RCC 7860 (cell line): ENCODE data around the gene CUL3.
"Not testable (repeated sequence)": the region's sequence is repeated elsewhere in the genome, so short reads cannot be mapped to it uniquely, and the experiment has no call there.

ENCODE experiments used
- DNase-seq: peaks from one replicate; pipeline ENCODE4 v3.0.0-alpha.2; 2015; ENCODE audit warnings: low spot score
- FAIRE-seq: peaks from 2 replicates; lab custom pipeline; 2012; peaks lifted over from hg19 to GRCh38; lab: Jason Lieb, UNC

The CUL3 gene

GRCh38 chr2:224545884-224546644 is 39.1 kb downstream of the CUL3 start:
- DNase-seq (no peak), FAIRE-seq (no peak)

- no peak for DNase-seq
These were observed 41.2 kb downstream of the CUL3 start for GRCh38 chr2:224543939-224544338.

GRCh38 chr2:224538561-224539138 is 46.5 kb downstream of the CUL3 start:
- FAIRE-seq (no peak), DNase-seq (no peak)

More at GRCh38 chr2:224543939-224544338, 41.2 kb downstream of the CUL3 start:
- no peak for FAIRE-seq

- DNase-seq (no peak), FAIRE-seq (no peak)
These were observed 52.2 kb downstream of the CUL3 start for GRCh38 chr2:224532931-224533330.

- FAIRE-seq: no peak
- DNase-seq: no peak
These were observed 52.7 kb downstream of the CUL3 start for GRCh38 chr2:224532441-224532840.

- FAIRE-seq: no peak
- DNase-seq: no peak
These were observed 57.0 kb downstream of the CUL3 start for GRCh38 chr2:224528171-224528570.

- FAIRE-seq (no peak), DNase-seq (no peak)
These were observed 59.4 kb downstream of the CUL3 start for GRCh38 chr2:224525774-224526173.

GRCh38 chr2:224524657-224525056 is 60.5 kb downstream of the CUL3 start:
- FAIRE-seq: no peak

GRCh38 chr2:224523626-224524577 is 61.3 kb downstream of the CUL3 start:
- no peak for DNase-seq
- FAIRE-seq: no peak

More at GRCh38 chr2:224524657-224525056, 60.5 kb downstream of the CUL3 start:
- DNase-seq: no peak

GRCh38 chr2:224522483-224522882 is 62.7 kb downstream of the CUL3 start:
- DNase-seq: not testable (repeated sequence)

GRCh38 chr2:224520064-224520463 is 65.1 kb downstream of the CUL3 start:
- no peak for FAIRE-seq

More at GRCh38 chr2:224522483-224522882, 62.7 kb downstream of the CUL3 start:
- FAIRE-seq: not testable (repeated sequence)

GRCh38 chr2:224518806-224519580 is 66.2 kb downstream of the CUL3 start:
- FAIRE-seq (no peak), DNase-seq (no peak)

More at GRCh38 chr2:224520064-224520463, 65.1 kb downstream of the CUL3 start:
- DNase-seq: no peak

- DNase-seq (no peak), FAIRE-seq (no peak)
These were observed 67.2 kb downstream of the CUL3 start for GRCh38 chr2:224517963-224518362.

GRCh38 chr2:224516393-224516792 is 68.8 kb downstream of the CUL3 start:
- FAIRE-seq, DNase-seq: not testable (repeated sequence)

- no peak for FAIRE-seq
- no peak for DNase-seq
These were observed 71.2 kb downstream of the CUL3 start for GRCh38 chr2:224513991-224514390.

GRCh38 chr2:224507789-224508188 is 77.4 kb downstream of the CUL3 start:
- no peak for FAIRE-seq
- no peak for DNase-seq

- DNase-seq (no peak), FAIRE-seq (no peak)
These were observed 78.7 kb downstream of the CUL3 start for GRCh38 chr2:224506494-224506893.

- FAIRE-seq (no peak), DNase-seq (no peak)
These were observed 86.2 kb downstream of the CUL3 start for GRCh38 chr2:224498991-224499390.

GRCh38 chr2:224492531-224492930 is 92.6 kb downstream of the CUL3 start:
- no peak for DNase-seq
- no peak for FAIRE-seq

- DNase-seq, FAIRE-seq: not testable (repeated sequence)
These were observed 97.2 kb downstream of the CUL3 start for GRCh38 chr2:224487940-224488339.
